PFSK-1 (cell line): ENCODE results near the gene GRM3.

ENCODE experiments used
- FOXP2 ChIP-seq: optimal IDR thresholded peaks from 2 replicates; pipeline ENCODE3; 2011; ENCODE audit warnings: borderline replicate concordance, control low read depth, inconsistent platforms; ENCODE audit not compliant: insufficient read depth; ENCODE audit errors: extremely low read length, extremely low read depth
- POLR2AphosphoS5 ChIP-seq: IDR thresholded peaks from 2 replicates; pipeline ENCODE4 v1.6.1; 2012; ENCODE audit warnings: low read depth, mild to moderate bottlenecking, control low read depth, low read length, moderate library complexity
- SIN3A ChIP-seq: IDR thresholded peaks from 2 replicates; pipeline ENCODE4 v1.6.1; 2012; ENCODE audit warnings: mild to moderate bottlenecking, low read length, moderate library complexity, borderline replicate concordance; ENCODE audit not compliant: insufficient read depth
- TAF1 ChIP-seq: IDR thresholded peaks from 2 replicates; pipeline ENCODE4 v1.6.1; 2012; ENCODE audit warnings: low read length, control low read depth, borderline replicate concordance; ENCODE audit not compliant: insufficient read depth
- TF ChIP-seq, protein P1 (sequence below), 2 experiments: IDR thresholded peaks; 2 replicates each; pipeline versions ENCODE4 v1.6.1 to v1.8.0; 2011 to 2012; ENCODE audit warnings: low read depth in 2 of 2, low read length in 2 of 2, control low read depth in 1 of 2, inconsistent platforms in 1 of 2, mild to moderate bottlenecking in 1 of 2, moderate library complexity in 1 of 2; ENCODE audit not compliant: insufficient read depth in 1 of 2

The GRM3 gene

DNA sequence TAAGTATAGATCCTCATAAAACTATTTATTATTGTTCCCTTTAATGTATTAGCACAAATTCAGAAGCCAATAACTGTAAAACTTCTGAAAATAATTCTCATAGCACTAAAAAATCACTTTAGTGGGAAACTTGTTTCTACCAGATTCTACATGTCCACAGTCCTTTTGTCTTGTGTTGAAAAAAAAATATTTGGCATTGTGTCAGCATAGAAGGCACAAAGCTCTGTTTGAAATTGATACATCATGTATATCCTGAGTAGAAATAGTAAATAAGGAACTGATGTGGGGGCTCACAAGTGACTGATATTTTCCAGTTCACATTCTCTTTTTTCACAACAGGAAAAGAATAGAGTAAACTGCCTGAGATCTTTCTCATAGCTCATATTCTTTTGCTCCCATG lies 134.6 kb downstream of the GRM3 start:
- no peak for TF ChIP-seq FOXP2
- no peak for TF ChIP-seq SIN3A
- no peak for TF ChIP-seq POLR2AphosphoS5
- TF ChIP-seq, protein P1, sequence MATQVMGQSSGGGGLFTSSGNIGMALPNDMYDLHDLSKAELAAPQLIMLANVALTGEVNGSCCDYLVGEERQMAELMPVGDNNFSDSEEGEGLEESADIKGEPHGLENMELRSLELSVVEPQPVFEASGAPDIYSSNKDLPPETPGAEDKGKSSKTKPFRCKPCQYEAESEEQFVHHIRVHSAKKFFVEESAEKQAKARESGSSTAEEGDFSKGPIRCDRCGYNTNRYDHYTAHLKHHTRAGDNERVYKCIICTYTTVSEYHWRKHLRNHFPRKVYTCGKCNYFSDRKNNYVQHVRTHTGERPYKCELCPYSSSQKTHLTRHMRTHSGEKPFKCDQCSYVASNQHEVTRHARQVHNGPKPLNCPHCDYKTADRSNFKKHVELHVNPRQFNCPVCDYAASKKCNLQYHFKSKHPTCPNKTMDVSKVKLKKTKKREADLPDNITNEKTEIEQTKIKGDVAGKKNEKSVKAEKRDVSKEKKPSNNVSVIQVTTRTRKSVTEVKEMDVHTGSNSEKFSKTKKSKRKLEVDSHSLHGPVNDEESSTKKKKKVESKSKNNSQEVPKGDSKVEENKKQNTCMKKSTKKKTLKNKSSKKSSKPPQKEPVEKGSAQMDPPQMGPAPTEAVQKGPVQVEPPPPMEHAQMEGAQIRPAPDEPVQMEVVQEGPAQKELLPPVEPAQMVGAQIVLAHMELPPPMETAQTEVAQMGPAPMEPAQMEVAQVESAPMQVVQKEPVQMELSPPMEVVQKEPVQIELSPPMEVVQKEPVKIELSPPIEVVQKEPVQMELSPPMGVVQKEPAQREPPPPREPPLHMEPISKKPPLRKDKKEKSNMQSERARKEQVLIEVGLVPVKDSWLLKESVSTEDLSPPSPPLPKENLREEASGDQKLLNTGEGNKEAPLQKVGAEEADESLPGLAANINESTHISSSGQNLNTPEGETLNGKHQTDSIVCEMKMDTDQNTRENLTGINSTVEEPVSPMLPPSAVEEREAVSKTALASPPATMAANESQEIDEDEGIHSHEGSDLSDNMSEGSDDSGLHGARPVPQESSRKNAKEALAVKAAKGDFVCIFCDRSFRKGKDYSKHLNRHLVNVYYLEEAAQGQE (IDR thresholded peaks at IDR 0.05; ENCODE audit: insufficient read depth in 1 of 2, low read depth in 2 of 2, low read length in 2 of 2), result no peak
- no peak for TF ChIP-seq TAF1

DNA sequence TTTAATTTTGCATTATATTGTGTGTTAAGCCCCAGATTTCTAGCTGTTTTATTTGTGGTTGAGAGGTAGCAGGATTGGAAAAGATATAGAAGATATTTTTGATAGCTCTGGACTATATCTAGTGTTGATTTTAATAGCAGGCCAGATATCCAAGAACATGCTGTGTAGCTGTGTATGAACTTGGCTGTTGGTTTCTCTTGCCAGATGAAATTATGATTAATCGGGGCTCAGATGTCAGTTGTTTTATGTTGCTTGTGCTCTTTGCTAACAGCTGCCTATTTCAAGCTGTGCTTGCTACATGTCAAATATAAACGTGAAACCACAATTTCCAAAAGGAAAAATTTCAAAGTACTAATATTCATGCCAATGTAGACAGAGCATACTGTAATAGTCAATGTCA lies 141.1 kb downstream of the GRM3 start:
- no peak for TF ChIP-seq FOXP2

GRCh38 chr7:86785641-86786040 lies 141.9 kb downstream of the GRM3 start:
- TF ChIP-seq, protein P1 (IDR thresholded peaks at IDR 0.05; ENCODE audit: insufficient read depth in 1 of 2, low read depth in 2 of 2, low read length in 2 of 2), result no peak
- TF ChIP-seq POLR2AphosphoS5, result no peak
- TF ChIP-seq TAF1, result no peak
- TF ChIP-seq SIN3A, result no peak
- no peak for TF ChIP-seq FOXP2

DNA sequence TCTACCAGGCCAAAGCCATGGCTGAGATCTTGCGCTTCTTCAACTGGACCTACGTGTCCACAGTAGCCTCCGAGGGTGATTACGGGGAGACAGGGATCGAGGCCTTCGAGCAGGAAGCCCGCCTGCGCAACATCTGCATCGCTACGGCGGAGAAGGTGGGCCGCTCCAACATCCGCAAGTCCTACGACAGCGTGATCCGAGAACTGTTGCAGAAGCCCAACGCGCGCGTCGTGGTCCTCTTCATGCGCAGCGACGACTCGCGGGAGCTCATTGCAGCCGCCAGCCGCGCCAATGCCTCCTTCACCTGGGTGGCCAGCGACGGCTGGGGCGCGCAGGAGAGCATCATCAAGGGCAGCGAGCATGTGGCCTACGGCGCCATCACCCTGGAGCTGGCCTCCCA lies 142.7 kb downstream of the GRM3 start:
- TF ChIP-seq TAF1 (no peak), SIN3A (no peak), FOXP2 (no peak), POLR2AphosphoS5 (no peak)
- TF ChIP-seq, protein P1 (IDR thresholded peaks at IDR 0.05; ENCODE audit: insufficient read depth in 1 of 2, low read depth in 2 of 2, low read length in 2 of 2), result no peak

DNA sequence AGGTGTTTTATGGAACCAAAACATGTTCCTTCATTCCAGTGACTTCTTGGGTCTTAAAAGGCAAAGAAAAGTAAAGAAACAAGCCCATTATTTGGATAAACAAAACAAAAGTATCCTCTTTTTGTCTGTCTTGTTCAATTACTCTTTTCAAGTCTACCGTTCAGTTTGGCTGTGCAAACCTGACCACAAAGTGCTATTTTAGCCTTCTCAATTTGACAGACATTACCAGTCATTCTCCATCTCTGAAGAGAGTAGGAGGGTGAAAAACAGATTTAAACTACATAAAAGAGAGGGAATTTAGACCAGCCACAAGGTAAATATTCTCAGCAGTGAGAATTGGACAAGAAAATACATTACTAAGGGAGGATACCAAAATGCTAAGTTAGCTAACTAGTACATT lies 145.2 kb downstream of the GRM3 start:
- TF ChIP-seq FOXP2 (no peak), SIN3A (no peak), TAF1 (no peak), POLR2AphosphoS5 (no peak)
- TF ChIP-seq, protein P1 (IDR thresholded peaks at IDR 0.05; ENCODE audit: insufficient read depth in 1 of 2, low read depth in 2 of 2, low read length in 2 of 2), result no peak
